NCI-H2081 (cell line): ENCODE data around the gene ZNF500.
A peak's percentile ranks its signal among the peaks of the same experiment; 100 is the strongest.
"Not testable (repeated sequence)": the region's sequence is repeated elsewhere in the genome, so short reads cannot be mapped to it uniquely, and the experiment has no call there.

Source experiments
- DNase-seq, 2 experiments: peaks; one replicate each; lab custom pipeline; 2025; lab: John Stamatoyannopoulos, UW

Gene ZNF500

GRCh38 chr16:4796982-4797804 lies 30.2 kb upstream of the ZNF500 start:
- DNase-seq, result no peak

GRCh38 chr16:4795828-4796572 lies 29.0 kb upstream of the ZNF500 start:
- DNase-seq, result peak in 1 of 2 experiments; percentile 35

GRCh38 chr16:4795181-4795827 lies 28.3 kb upstream of the ZNF500 start, which contains the start of gene SMIM22:
Gene SMIM22, plus strand, starts transcription at chr16:4795369. Its CDS starts 366 bp downstream, at chr16:4795735.
- peak; percentile 77 to 90 for DNase-seq

- no peak for DNase-seq
These were observed 26.1 kb upstream of the ZNF500 start for GRCh38 chr16:4792951-4793513.

DNA sequence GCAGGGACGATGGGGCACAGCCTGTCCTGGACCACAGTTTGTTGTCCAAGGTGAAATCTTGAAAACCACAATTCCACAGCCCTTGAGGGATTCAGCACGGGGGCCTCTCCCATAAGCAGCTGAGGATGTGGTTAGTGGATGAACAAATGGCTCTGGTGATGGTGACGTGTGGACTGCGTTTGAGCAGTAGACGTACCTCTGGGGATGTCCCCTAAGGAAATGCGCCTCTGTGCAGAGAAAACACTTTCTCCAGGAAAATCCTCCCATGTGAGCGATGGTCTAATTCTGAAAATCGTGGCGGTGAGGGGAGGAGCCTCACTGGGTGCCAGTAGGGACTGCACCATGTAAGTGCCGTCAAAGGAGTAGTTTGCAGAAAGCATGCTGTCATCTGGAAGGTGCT lies 23.9 kb upstream of the ZNF500 start:
- no peak for DNase-seq

DNA sequence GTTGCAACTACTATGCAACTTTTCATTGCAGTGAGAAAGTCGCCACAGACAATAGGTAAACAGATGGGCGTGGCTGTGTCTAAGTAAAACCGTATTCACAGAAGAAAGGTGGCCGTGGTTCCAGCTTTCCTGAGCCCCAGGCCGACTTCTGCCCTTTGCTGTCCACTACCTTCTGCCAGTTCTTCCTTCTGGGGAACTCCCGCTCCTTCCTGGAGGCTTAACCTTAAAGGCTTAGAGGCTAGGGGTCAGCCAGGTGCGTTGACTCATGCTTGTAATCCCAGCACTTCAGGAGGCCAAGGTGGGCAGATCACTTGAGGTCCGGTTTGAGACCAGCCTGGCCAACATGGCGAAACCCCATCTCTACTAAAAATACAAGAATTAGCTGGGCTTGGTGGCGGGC lies 23.3 kb upstream of the ZNF500 start:
- no peak for DNase-seq

- DNase-seq, result no peak
These were observed 21.9 kb upstream of the ZNF500 start for GRCh38 chr16:4788910-4789309.

GRCh38 chr16:4788489-4788889 lies 21.5 kb upstream of the ZNF500 start:
- DNase-seq, result no peak

DNA sequence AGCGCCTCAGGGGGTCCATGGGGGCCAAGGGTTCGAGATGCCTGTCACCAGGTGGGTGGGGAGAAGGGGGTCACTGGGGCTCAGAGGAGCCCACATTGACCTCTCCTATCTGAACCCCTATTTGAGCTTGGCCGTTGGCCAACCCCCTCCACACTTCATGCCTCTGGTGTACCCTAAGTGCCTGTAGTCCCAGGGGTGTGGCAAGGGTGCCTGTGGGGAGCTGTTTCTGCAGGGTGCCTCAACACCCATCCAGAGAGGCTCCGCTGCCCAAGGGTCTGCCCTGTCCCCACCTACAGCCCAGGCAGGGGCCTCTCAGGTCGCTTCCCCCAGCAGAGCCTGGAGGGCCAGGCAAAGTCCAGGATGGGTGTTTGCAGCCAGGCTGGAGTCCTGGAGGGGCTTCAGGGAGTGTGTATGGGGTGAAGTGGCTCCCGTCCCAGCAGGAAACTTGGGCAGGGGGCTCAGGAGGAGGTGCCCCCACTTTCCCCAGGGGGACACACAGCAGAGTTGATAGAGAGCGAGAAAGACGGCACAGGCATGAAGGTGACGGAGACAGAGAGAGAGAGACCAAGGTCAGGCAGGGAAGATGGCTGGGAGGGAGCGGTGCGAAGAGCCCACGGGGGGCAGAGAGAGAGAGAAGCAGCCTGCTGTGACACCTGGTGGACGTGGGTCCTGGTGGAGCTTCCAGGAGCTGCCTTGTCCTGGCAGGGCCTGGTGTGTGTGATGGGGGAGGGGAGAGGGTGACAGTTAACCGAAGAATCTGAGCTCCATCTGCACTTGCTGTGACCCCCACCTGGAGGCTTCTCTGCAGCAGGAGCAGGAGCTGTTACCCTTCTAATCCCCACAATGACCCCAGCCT lies 20.9 kb upstream of the ZNF500 start, which contains the start of gene SEPTIN12:
TSS of gene SEPTIN12 (minus strand) at position 719 of the 856 bp plus-strand sequence. CDS start at position 19, 700 bp downstream.
- DNase-seq, result no peak

GRCh38 chr16:4787068-4787467 lies 20.1 kb upstream of the ZNF500 start:
- DNase-seq, result no peak

DNA sequence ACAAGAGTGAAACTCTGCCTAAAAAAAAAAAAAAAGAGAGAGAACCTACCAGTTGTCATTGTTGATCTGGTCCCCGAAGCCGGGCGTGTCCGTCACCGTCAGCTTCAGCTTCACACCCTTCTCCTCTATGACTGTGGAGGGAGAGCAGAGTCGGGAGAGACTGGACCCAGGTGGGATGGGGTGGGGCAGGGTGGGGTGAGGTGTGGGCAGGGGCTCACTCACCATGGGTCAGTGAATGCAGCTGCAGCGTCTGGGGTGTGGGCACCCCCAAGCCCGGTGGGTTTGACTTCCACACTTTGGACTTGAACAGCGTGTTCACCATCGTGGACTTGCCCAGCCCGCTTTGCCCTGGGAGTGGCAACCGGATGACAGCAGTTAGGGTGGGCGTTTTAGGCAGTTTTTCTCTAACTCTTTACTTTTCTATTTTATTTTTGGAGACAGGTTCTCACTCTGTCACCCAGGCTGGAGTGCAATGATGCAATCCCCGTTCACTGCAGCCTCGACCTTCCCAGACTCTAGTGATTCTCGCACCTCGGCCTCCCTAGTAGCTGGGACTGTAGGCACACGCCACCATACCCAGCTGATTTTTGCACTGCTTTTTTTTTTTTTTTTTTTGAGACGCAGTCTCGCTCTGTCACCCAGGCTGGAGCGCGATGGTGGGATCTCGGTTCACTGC lies 18.9 kb upstream of the ZNF500 start:
- no peak for DNase-seq

- not testable (repeated sequence) for DNase-seq
These were observed 17.6 kb upstream of the ZNF500 start for GRCh38 chr16:4784444-4784987.

- DNase-seq, result no peak
These were observed 17.0 kb upstream of the ZNF500 start for GRCh38 chr16:4783951-4784336.

- DNase-seq, result no peak
These were observed 16.4 kb upstream of the ZNF500 start for GRCh38 chr16:4783251-4783950.

DNA sequence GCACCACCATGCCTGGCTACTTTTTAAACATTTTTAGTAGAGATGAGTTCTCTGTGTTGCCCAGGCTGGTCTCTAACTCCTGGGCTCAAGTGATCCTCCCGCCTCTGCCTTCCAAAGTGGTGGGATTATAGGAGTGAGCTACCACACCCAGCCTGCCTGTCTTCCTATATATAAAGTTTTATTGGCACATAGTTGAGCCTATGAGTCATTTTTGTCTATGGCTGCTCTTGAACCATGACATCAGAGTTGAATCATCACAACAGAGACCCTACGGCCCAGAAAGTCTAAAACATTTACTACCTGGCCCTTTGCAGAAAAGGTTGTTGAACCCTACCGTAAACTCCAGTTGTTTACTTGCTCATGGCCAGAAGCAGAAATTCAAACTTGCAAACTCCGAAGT lies 13.3 kb upstream of the ZNF500 start:
- no peak for DNase-seq

GRCh38 chr16:4778050-4778392 lies 11.1 kb upstream of the ZNF500 start:
- DNase-seq, result no peak

DNA sequence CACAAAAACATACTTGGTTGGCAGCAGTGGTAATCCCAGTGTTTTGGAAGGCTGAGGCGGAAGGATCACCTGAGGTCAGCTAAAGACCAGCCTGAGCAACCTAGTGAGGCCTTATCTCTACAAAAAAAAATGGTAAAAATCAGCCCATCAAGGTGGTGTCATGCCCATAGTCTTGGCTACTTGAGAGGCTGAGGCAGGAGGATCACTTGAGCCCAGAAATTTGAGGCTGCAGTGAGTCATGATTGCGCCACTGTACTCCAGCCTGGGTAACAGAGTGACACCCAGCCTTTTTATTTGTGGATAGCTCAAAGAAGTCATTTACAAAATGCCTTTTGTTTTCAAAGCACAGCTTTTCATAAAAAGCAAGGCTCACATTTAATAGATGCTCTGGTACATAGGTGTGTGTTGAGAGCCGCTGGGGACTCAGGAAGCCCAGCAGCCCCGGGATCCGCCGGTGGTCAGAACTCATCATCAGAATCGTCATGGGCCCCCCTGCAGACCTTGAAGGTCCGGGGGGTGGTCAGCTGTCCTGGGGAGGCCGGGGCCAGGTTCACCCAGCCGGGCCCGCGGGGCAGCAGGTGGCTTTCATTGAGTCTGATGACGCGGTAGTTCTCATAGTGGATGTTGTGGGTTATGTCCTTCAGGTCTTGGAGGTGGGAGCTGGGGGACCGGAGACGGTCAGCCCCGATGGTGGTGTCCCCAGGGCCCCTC lies 10.5 kb upstream of the ZNF500 start:
- DNase-seq, result no peak

- no peak for DNase-seq
These were observed 9.3 kb upstream of the ZNF500 start for GRCh38 chr16:4776141-4776705.

DNA sequence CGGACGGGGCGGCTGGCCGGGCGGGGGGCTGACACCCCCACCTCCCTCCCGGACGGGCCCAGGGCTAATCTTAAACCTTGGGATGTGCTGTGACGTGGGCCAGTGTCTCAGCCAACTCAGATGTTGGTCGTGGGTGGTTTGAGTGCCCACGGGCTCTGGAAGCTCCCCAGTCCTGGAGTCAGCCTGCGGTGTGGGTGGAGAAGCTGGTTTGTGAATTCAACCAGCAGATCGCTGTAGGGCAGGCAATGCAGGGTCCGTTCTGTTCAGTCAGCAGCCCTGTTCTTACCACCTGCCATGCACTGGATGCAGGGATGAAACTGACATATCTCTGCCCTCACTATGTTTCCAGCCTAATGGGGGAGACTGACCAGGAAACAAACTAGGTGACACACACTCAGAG lies 8.0 kb upstream of the ZNF500 start:
- no peak for DNase-seq
